ENCODE results near the gene EYS. TPM values are rescaled to one million over a fixed set of nuclear protein-coding genes. Genes with fewer than 3 reads are reported as not detected.

Gene EYS
- polyA plus RNA-seq, 1 of the 3 experiments (the other 2 are of a cell fraction) = 0.05 TPM

DNA sequence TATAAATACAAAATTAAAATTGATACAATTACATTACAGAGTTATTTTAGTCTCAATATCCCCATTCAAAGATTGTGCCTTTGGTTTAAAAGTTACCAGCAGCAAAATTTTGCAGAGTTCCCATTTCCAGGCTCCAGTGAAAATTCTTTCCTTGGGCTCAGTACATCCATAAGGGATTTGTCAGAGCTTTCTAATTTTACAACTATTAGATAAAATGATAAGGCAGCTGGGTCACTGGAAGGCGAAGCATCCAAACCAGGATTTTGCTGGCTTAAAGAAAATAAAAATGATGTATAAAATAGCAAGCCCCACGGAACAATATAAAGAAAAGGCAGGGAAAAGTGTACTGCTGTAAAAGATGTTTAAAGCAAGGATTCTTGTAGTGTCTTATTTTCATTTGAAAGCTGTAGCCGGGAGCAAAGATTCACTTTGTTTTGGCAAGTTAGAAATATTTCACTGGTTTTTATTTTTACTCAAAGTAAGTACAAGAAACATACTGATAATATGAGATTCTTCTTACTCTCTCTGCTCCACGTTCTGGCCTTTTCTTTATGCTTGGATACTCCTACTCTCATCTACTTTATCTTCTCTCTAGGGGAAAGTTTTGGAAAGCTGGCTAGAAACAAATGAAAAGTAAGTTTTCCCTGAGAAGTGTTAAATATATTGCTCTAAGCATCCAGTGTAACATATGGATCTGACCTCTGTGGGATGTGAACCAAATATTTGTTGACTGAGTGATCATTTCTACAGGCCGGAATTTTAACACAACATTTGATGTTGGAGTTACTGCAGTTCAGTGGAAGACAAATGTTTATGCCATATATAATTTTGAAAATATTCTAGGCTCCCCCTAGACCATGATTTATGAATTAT is 1583.0 kb downstream of the EYS start:
- peak overlapping the region; percentile 83; the same call in 1 of the 2 replicates for H2AFZ ChIP-seq (ENCODE audit: low read depth)
- H3K4me2 ChIP-seq = peak overlapping the region; percentile 66
- no peaks in the 10 kb centered on the region for H3K79me2 ChIP-seq (ENCODE audit: insufficient read depth)
- no peaks in the 10 kb centered on the region for H3K27me3 ChIP-seq (ENCODE audit: insufficient read depth)
- no peaks in the 10 kb centered on the region for H3K9me3 ChIP-seq
- 40% methylated on average over 5 of the region's 5 CpGs for WGBS (ENCODE audit: low lambda C conversion rate)
- H4K20me1 ChIP-seq (ENCODE audit: insufficient read depth) = no peaks in the 10 kb centered on the region
- DNase-seq = peak; percentile 21
- ChIA-PET POLR2A (interaction anchor here (0.5 kb wide), 1 partner anchor 109 kb away, joined by 4 read pairs; no protein-coding TSS in a partner anchor), CTCF (interaction anchor here (0.6 to 1.0 kb wide), 2 partner anchors 25 to 83 kb away, joined by 3 read pairs; no protein-coding TSS in a partner anchor)
- peak overlapping the region; percentile 74 to 79 for H3K27ac ChIP-seq (ENCODE audit: low read depth in 2 of 2, low read length in 1 of 2)
- peak overlapping the region in 1 of 2 experiments; percentile 4; a peak in 1 of 4 replicates for H3K4me3 ChIP-seq (ENCODE audit: low read depth in 2 of 2, low read length in 1 of 2)
- H3K9ac ChIP-seq = peak overlapping the region; percentile 26; the same call in 1 of the 2 replicates
- peak; percentile 41; the same call in 1 of the 2 replicates for TF ChIP-seq RXRA (IDR thresholded peaks at IDR 0.05; ENCODE audit: borderline replicate concordance, low read depth)
- no peak for TF ChIP-seq EZH2phosphoT487 (IDR thresholded peaks at IDR 0.05; ENCODE audit: borderline replicate concordance, low read depth)
- TF ChIP-seq FOXJ3 (CRISPR knock-in tag; IDR thresholded peaks at IDR 0.05) = no peak
- 0 out of 2 replicates have a peak, but pooled peaks have one; percentile 36 for TF ChIP-seq MEF2A (IDR thresholded peaks at IDR 0.05; ENCODE audit: borderline replicate concordance, low read depth)
- peaks cover 9 to 10% of the 10 kb centered on the region in 2 experiments; a peak in 3 of 4 replicates for H3K4me1 ChIP-seq (ENCODE audit: control insufficient read depth in 1 of 2, insufficient read depth in 2 of 2, low read depth in 1 of 2, low read length in 1 of 2)
- H3K36me3 ChIP-seq (replicated peaks in 1 of 2; ENCODE audit: control insufficient read depth in 1 of 2, insufficient read depth in 2 of 2, low read length in 1 of 2) = no peaks in the 10 kb centered on the region
- H3K9me2 ChIP-seq = no peaks in the 10 kb centered on the region
- peaks cover 16% of the 10 kb centered on the region for H3F3A ChIP-seq (replicated peaks; ENCODE audit: insufficient read depth)

DNA sequence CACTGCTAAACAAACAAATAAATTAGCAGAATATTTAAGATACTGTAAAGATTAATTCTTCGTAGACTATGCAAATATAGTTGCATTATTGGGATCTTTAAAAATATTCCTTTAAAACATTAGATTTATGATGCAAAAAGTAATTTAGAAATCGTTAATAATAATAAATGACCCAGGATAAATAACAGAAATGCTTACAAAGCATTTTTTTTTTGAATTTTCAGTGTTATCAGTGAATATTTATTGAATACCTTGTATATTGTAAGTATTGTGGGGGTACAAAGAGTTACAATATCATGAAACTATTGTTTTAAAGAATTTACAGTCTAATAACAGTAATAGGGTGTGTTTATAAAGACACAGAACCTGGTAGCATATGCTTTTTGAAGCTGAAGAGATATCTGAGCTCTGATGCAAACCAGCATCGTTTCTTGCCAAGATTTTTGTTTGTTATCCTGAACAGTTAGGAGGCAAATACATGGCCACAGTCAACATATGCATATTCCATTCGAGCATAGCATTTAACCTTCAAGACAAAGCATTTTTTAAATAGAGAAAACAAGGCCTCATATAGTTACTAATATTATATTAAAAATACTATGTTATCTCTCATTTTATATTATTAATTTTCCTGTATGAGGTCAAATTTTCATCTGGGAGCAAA is 1584.2 kb downstream of the EYS start:
- POLR2A ChIA-PET = no interaction called here
- Histone ChIP-seq H3K4me1 (ENCODE audit: control insufficient read depth in 1 of 2, insufficient read depth in 2 of 2, low read depth in 1 of 2, low read length in 1 of 2) (peaks cover 9 to 10% of the 10 kb centered on the region in 2 experiments; a peak in 3 of 4 replicates), H4K20me1 (ENCODE audit: insufficient read depth) (no peaks in the 10 kb centered on the region), H3K9ac (no peak overlapping the region; the same call in 1 of the 2 replicates), H3K4me2 (peak overlapping the region; percentile 66; the same call in 1 of the 2 replicates), H2AFZ (ENCODE audit: low read depth) (peak overlapping the region; percentile 83; the same call in 1 of the 2 replicates), H3K36me3 (replicated peaks in 1 of 2; ENCODE audit: control insufficient read depth in 1 of 2, insufficient read depth in 2 of 2, low read length in 1 of 2) (no peaks in the 10 kb centered on the region), H3K27ac (ENCODE audit: low read depth in 2 of 2, low read length in 1 of 2) (peak overlapping the region; percentile 74 to 79; a peak in 3 of 4 replicates), H3K4me3 (ENCODE audit: low read depth in 2 of 2, low read length in 1 of 2) (no peak overlapping the region), H3K9me2 (no peaks in the 10 kb centered on the region), H3K27me3 (ENCODE audit: insufficient read depth) (no peaks in the 10 kb centered on the region), H3K9me3 (peaks cover 4% of the 10 kb centered on the region; the same call in 1 of the 2 replicates), H3K79me2 (ENCODE audit: insufficient read depth) (no peaks in the 10 kb centered on the region), H3F3A (replicated peaks; ENCODE audit: insufficient read depth) (peaks cover 16% of the 10 kb centered on the region)
- 35% methylated on average over 4 of the region's 4 CpGs for WGBS (ENCODE audit: low lambda C conversion rate)
- CTCF ChIA-PET = no interaction called here
- no peak for TF ChIP-seq RFX5 (IDR thresholded peaks at IDR 0.05; ENCODE audit: low read length)
- TF ChIP-seq FOSL2 (IDR thresholded peaks at IDR 0.05; ENCODE audit: borderline replicate concordance, low read depth) = no peak
- TF ChIP-seq, protein P1, sequence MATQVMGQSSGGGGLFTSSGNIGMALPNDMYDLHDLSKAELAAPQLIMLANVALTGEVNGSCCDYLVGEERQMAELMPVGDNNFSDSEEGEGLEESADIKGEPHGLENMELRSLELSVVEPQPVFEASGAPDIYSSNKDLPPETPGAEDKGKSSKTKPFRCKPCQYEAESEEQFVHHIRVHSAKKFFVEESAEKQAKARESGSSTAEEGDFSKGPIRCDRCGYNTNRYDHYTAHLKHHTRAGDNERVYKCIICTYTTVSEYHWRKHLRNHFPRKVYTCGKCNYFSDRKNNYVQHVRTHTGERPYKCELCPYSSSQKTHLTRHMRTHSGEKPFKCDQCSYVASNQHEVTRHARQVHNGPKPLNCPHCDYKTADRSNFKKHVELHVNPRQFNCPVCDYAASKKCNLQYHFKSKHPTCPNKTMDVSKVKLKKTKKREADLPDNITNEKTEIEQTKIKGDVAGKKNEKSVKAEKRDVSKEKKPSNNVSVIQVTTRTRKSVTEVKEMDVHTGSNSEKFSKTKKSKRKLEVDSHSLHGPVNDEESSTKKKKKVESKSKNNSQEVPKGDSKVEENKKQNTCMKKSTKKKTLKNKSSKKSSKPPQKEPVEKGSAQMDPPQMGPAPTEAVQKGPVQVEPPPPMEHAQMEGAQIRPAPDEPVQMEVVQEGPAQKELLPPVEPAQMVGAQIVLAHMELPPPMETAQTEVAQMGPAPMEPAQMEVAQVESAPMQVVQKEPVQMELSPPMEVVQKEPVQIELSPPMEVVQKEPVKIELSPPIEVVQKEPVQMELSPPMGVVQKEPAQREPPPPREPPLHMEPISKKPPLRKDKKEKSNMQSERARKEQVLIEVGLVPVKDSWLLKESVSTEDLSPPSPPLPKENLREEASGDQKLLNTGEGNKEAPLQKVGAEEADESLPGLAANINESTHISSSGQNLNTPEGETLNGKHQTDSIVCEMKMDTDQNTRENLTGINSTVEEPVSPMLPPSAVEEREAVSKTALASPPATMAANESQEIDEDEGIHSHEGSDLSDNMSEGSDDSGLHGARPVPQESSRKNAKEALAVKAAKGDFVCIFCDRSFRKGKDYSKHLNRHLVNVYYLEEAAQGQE (IDR thresholded peaks at IDR 0.05; ENCODE audit: low read depth, low read length) = no peak
- no peak for TF ChIP-seq FOXM1 (IDR thresholded peaks at IDR 0.05; ENCODE audit: low read depth)
- no peak for TF ChIP-seq NRF1 (IDR thresholded peaks at IDR 0.05; ENCODE audit: low read depth, low read length)
- TF ChIP-seq TEAD4 (IDR thresholded peaks at IDR 0.05; ENCODE audit: borderline replicate concordance, insufficient read depth) = no peak
- TF ChIP-seq SMC3 (IDR thresholded peaks at IDR 0.05; ENCODE audit: low read depth, low read length) = no peak
- no peak for DNase-seq

Measured in SK-N-SH (cell line).